Keratinocyte (primary cell): ENCODE measurements around the gene ATP7B.

Experiments
- EZH2 ChIP-seq: IDR thresholded peaks from one replicate; pipeline ENCODE4 v1.6.1; 2012; ENCODE audit warnings: inconsistent platforms, mild to moderate bottlenecking, low read length, moderate library complexity
- TF ChIP-seq, protein P1 (sequence below), 3 experiments: IDR thresholded peaks in 1 of 3; conservative IDR thresholded peaks in 1 of 3; optimal IDR thresholded peaks in 1 of 3; 2 replicates in 2 of 3; 3 replicates in 1 of 3; pipeline versions ENCODE3 to v1.5.1; 2011; ENCODE audit warnings: low read length in 3 of 3, mild to moderate bottlenecking in 3 of 3, moderate library complexity in 2 of 3, control low read depth in 1 of 3, inconsistent platforms in 1 of 3; ENCODE audit not compliant: insufficient read depth in 2 of 3; ENCODE audit errors: extremely low read depth in 1 of 3

DNA sequence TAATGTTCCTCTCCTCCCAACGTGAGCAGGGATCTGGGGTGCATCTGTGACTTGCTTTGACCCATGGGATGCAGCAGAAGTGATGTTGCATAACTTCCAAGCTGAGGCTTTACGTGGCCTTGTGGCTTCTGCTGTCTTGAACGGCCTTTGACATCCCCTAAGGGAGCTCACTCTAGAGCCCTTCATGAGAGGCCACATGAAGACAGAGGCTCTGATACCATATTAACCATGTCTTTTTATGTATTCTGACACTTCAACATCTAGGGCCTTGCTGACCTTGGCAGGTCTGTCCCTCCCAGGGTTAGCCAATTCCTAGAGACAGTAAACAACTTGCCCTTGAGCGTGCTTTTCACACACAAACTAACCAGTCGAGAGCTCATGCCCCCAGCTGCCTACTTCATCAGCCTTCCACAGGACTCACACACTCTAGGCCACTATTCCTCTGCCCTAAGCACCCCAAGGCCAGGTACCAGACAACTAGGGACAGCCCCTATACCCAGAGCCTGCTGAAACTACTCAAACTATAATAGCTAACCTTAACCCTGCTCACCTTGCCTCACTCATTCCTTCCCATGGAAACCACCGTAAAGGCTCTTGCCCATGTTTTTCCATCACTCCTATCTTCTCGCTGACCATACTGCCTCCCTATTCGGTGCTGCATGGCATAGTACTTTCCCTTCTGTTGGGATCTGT is 104.1 kb downstream of the ATP7B start:
- TF ChIP-seq, protein P1, sequence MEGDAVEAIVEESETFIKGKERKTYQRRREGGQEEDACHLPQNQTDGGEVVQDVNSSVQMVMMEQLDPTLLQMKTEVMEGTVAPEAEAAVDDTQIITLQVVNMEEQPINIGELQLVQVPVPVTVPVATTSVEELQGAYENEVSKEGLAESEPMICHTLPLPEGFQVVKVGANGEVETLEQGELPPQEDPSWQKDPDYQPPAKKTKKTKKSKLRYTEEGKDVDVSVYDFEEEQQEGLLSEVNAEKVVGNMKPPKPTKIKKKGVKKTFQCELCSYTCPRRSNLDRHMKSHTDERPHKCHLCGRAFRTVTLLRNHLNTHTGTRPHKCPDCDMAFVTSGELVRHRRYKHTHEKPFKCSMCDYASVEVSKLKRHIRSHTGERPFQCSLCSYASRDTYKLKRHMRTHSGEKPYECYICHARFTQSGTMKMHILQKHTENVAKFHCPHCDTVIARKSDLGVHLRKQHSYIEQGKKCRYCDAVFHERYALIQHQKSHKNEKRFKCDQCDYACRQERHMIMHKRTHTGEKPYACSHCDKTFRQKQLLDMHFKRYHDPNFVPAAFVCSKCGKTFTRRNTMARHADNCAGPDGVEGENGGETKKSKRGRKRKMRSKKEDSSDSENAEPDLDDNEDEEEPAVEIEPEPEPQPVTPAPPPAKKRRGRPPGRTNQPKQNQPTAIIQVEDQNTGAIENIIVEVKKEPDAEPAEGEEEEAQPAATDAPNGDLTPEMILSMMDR (optimal IDR thresholded peaks at IDR 0.05 in 1 of 3, IDR thresholded peaks at IDR 0.05 in 1 of 3, conservative IDR thresholded peaks at IDR 0.05 in 1 of 3; ENCODE audit: extremely low read depth in 1 of 3, insufficient read depth in 2 of 3, low read length in 3 of 3): no peak
- no peak for TF ChIP-seq EZH2
